Measurements from ENCODE around the gene NUDT14. TPM values are rescaled to one million over a fixed set of nuclear protein-coding genes. Genes with fewer than 3 reads are reported as not detected.

NUDT14 gene
- total and polyA plus RNA-seq, 7 donors: 14.7 to 45.4 (median 23.3) TPM

GRCh38 chr14:105167303-105168092, 13.6 kb downstream of the NUDT14 start:
- DNase-seq: peak in 1 of 2 donors; percentile 72
- peaks cover 74% of the 10 kb centered on the region for H3K4me1 ChIP-seq
- 3 to 4% (median 4%) methylated on average over 59 to 116 of the region's 116 CpGs for WGBS, 3 donors
- H3K27me3 ChIP-seq (ENCODE audit: insufficient read depth in 3 of 3, low read length in 2 of 3): no peaks in the 10 kb centered on the region
- H3K36me3 ChIP-seq (ENCODE audit: insufficient read depth in 1 of 2, low read depth in 1 of 2): no peaks in the 10 kb centered on the region
- intact Hi-C loops (cut with DNase I): loop anchor here in 1 of 2 donors (2.0 to 5.0 kb wide), 2 partner anchors 15 to 75 kb away; no protein-coding TSS in a partner anchor
- peak in 3 of 4 donors; percentile 2 to 23 (median 19) for ATAC-seq
- no peaks in the 10 kb centered on the region for H3K9me3 ChIP-seq
- peak overlapping the region; percentile 70 for H3K4me3 ChIP-seq
- peak overlapping the region; percentile 82 for H3K27ac ChIP-seq
- TF ChIP-seq CTCF (IDR thresholded peaks at IDR 0.05): peak; percentile 23

- H3K27ac ChIP-seq: peak overlapping the region; percentile 82
- no peaks in the 10 kb centered on the region for H3K27me3 ChIP-seq (ENCODE audit: insufficient read depth in 3 of 3, low read length in 2 of 3)
- intact Hi-C loops (cut with DNase I): loop anchor here in 1 of 2 donors (2.0 to 5.0 kb wide), 2 partner anchors 14 to 74 kb away; no protein-coding TSS in a partner anchor
- no peaks in the 10 kb centered on the region for H3K36me3 ChIP-seq (ENCODE audit: insufficient read depth in 1 of 2, low read depth in 1 of 2)
- DNase-seq (no peak), ATAC-seq (peak in 1 of 4 donors; percentile 2)
- TF ChIP-seq CTCF (IDR thresholded peaks at IDR 0.05): no peak
- H3K9me3 ChIP-seq: no peaks in the 10 kb centered on the region
- peak overlapping the region; percentile 40 for H3K4me3 ChIP-seq
- 44 to 55% (median 46%) methylated on average over 22 of the region's 22 CpGs for WGBS, 3 donors
- peaks cover 79% of the 10 kb centered on the region for H3K4me1 ChIP-seq
These were observed 14.4 kb downstream of the NUDT14 start for GRCh38 chr14:105166571-105167302.

- no peak for DNase-seq
- no peak for TF ChIP-seq CTCF (IDR thresholded peaks at IDR 0.05)
- peak overlapping the region; percentile 40 for H3K4me3 ChIP-seq
- no peaks in the 10 kb centered on the region for H3K36me3 ChIP-seq (ENCODE audit: insufficient read depth in 1 of 2, low read depth in 1 of 2)
- H3K27me3 ChIP-seq (ENCODE audit: insufficient read depth in 3 of 3, low read length in 2 of 3): no peaks in the 10 kb centered on the region
- peak; percentile 27 to 64 (median 57) for ATAC-seq
- peaks cover 77% of the 10 kb centered on the region for H3K4me1 ChIP-seq
- intact Hi-C loops (cut with DNase I): loop anchor here in 1 of 2 donors (2.0 to 5.0 kb wide), 2 partner anchors 13 to 74 kb away; no protein-coding TSS in a partner anchor
- H3K9me3 ChIP-seq: no peaks in the 10 kb centered on the region
- 29 to 38% (median 30%) methylated on average over 28 to 32 of the region's 32 CpGs for WGBS, 3 donors
- H3K27ac ChIP-seq: peak overlapping the region; percentile 82
These were observed 15.2 kb downstream of the NUDT14 start for GRCh38 chr14:105165761-105166485.

- no peak for DNase-seq
- peak overlapping the region; percentile 40 for H3K4me3 ChIP-seq
- WGBS, 3 donors: 37 to 46% (median 41%) methylated on average over 10 of the region's 10 CpGs
- no peaks in the 10 kb centered on the region for H3K36me3 ChIP-seq (ENCODE audit: insufficient read depth in 1 of 2, low read depth in 1 of 2)
- no peaks in the 10 kb centered on the region for H3K27me3 ChIP-seq (ENCODE audit: insufficient read depth in 3 of 3, low read length in 2 of 3)
- no peaks in the 10 kb centered on the region for H3K9me3 ChIP-seq
- peak overlapping the region; percentile 82 for H3K27ac ChIP-seq
- no peak for TF ChIP-seq CTCF (IDR thresholded peaks at IDR 0.05)
- peak in 1 of 4 donors; percentile 10 for ATAC-seq
- intact Hi-C loops (cut with DNase I): loop anchor here in 1 of 2 donors (5.0 kb wide), 1 partner anchor 73 kb away; no protein-coding TSS in a partner anchor
- peaks cover 70% of the 10 kb centered on the region for H3K4me1 ChIP-seq
These were observed 15.9 kb downstream of the NUDT14 start for GRCh38 chr14:105165134-105165704.

Measured in psoas muscle (tissue), 8 donors.